CD4-positive, alpha-beta T cell treated with Interleukin-4 for 1 hour (primary cell): ENCODE data around the gene MLPH.
"Not testable (repeated sequence)": the region's sequence is repeated elsewhere in the genome, so short reads cannot be mapped to it uniquely, and the experiment has no call there.

Experiments used
- DNase-seq, 2 donors: peaks; one replicate each; pipeline ENCODE4 v3.0.0-alpha.2; 2020 to 2022

Gene MLPH

GRCh38 chr2:237592425-237592980, 105.5 kb downstream of the MLPH start:
- DNase-seq: no peak

GRCh38 chr2:237593036-237593435, 106.0 kb downstream of the MLPH start:
- no peak for DNase-seq

- DNase-seq: no peak
Measured at GRCh38 chr2:237593596-237594320, 106.7 kb downstream of the MLPH start.

- no peak for DNase-seq
Measured at GRCh38 chr2:237594514-237594871, 107.4 kb downstream of the MLPH start.

GRCh38 chr2:237595829-237596519, 108.9 kb downstream of the MLPH start:
- DNase-seq: not testable (repeated sequence)

- no peak for DNase-seq
Measured at GRCh38 chr2:237596520-237597195, 109.6 kb downstream of the MLPH start.

GRCh38 chr2:237597196-237598145, 110.4 kb downstream of the MLPH start:
- DNase-seq: no peak

- DNase-seq: no peak
Measured at GRCh38 chr2:237598468-237599208, 111.6 kb downstream of the MLPH start.

GRCh38 chr2:237599465-237600110, 112.5 kb downstream of the MLPH start:
- no peak for DNase-seq

GRCh38 chr2:237600205-237600846, 113.3 kb downstream of the MLPH start:
- no peak for DNase-seq

GRCh38 chr2:237601453-237602116, 114.5 kb downstream of the MLPH start:
- DNase-seq: no peak

- no peak for DNase-seq
Measured at GRCh38 chr2:237602409-237602808, 115.4 kb downstream of the MLPH start.

GRCh38 chr2:237603049-237603717, 116.1 kb downstream of the MLPH start:
- no peak for DNase-seq

- peak; percentile 84 to 90 for DNase-seq
Measured at GRCh38 chr2:237603718-237604362, 116.8 kb downstream of the MLPH start.

GRCh38 chr2:237604391-237604790, 117.3 kb downstream of the MLPH start:
- no peak for DNase-seq
